Measurements from ENCODE around the gene UFC1. TPM values are rescaled to one million over a fixed set of nuclear protein-coding genes. Genes with fewer than 3 reads are reported as not detected.

The UFC1 gene
- total and polyA plus RNA-seq, 8 donors: 59.5 to 107 (median 76.0) TPM

DNA sequence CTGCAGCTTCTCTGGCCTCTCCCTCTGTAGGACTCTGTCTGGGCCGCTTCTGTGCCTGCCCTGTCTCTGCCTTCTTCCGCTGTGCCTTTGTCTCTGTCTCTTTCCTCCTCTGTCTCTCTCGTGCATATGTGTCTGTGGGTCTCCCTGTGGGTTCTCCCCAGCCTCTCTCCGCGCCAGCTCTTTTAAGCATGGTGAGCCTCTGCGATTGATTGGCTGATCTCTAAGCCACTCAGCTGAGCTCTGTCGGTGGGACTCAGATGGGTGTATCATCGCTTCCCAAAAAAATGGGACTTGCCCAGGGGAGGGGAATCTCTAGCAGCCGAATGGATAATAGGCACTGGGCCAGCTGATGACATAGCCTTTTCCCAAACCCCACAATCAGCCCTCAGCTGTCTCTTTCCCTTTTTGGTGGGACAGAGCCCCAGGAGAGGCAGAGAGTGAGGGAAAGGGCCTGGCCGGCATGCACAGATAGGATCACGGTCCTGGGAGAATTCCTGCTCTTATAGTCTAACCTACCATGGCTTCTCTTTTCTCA lies 45.2 kb downstream of the UFC1 start, which contains the start of gene ADAMTS4:
Gene ADAMTS4, minus strand, starts transcription at position 158 of the 535 bp plus-strand sequence. CDS start 427 bp downstream, outside the sequence.
- ATAC-seq (no peak), DNase-seq (peak in 1 of 6 donors; percentile 32), FAIRE-seq (no peak)
- WGBS, 2 donors: 73 to 76% methylated on average over 11 of the region's 11 CpGs
- Histone ChIP-seq H3K4me3 (peak within 1 kb of the TSS in 2 of 4 donors; percentile 9 to 32), H3K9me3 (no peaks in the 10 kb centered on the region), H3K27ac (peak within 1 kb of the TSS in 2 of 4 donors; percentile 36 to 41), H3K27me3 (no peaks in the 10 kb centered on the region), H3K4me1 (peaks cover 8 to 11% (median 9%) of the 10 kb centered on the region in 3 donors), H3K36me3 (no peaks in the 10 kb centered on the region)
- intact Hi-C loops (cut with DNase I): loop anchor here in 1 of 3 donors (10.0 kb wide), 1 partner anchor 176 kb away; no protein-coding TSS in a partner anchor
- TF ChIP-seq CTCF (IDR thresholded peaks at IDR 0.05): no peak

DNA sequence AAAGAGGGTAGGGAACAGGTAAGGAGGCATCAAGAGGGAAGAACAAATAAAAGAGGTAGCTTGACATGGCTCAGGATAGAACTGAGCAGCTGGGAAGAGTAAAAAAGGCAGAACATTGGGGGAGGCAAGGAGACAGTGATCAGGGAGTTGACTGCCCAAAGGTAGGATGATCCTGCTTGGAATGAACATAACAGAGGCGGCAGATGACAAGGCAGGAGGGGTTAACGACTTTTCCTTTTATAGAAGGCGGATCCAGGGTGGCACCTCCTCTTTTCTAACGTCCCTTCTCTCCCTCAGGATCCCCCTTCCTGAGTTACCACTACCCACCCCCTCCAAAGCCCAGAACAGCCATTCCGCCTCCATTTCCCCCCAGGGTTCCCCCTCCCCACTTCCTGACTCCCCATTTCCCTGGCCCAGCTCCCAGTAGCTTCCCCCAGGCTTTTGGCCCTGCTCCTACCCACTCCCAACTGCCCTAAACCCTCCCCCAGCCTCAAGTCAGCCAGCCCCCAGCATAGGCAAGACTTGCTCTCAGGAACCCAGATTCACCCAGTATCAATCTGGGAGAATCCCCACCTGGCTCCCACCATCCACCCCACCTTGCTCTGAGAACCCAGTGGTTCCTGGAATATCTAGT lies 45.8 kb downstream of the UFC1 start:
- no peaks in the 10 kb centered on the region for H3K36me3 ChIP-seq
- H3K9me3 ChIP-seq: no peaks in the 10 kb centered on the region
- intact Hi-C loops (cut with DNase I): loop anchor here in 1 of 3 donors (10.0 kb wide), 1 partner anchor 175 kb away; no protein-coding TSS in a partner anchor
- no peak for DNase-seq
- H3K4me3 ChIP-seq: no peak overlapping the region
- peak overlapping the region in 1 of 4 donors; percentile 41 for H3K27ac ChIP-seq
- WGBS, 2 donors: 58 to 80% methylated on average over 4 to 5 of the region's 5 CpGs
- no peaks in the 10 kb centered on the region for H3K27me3 ChIP-seq
- peaks cover 8 to 11% (median 9%) of the 10 kb centered on the region in 3 donors for H3K4me1 ChIP-seq
- TF ChIP-seq CTCF (IDR thresholded peaks at IDR 0.05): no peak
- no peak for ATAC-seq
- FAIRE-seq: no peak

DNA sequence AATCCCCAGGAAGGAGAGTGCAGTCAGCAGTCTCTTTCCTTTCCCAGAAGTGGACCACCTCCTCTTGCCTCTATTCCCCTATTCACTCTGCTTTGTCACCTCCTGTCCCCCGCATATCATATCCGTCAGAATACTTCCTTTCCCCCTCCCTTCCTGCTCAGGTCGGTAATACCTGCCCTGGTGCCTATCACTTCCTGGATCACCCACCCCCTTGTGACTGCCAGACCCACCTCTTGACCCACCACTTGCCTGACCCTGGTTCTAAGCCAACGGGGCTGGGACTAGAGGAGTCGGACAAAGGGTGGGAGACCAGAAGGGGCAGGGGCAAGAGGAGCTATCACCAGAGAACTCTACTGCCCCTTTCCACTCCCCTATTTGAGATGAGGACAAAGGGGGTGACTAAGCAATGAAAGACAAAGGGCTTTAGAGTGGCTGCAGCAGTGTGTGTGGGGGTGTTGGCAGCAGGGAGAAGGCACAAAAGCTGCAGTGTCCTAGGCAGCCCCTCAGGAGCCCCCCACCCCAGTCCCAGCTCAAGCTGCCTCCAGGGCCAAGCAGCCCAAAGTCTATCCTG lies 46.7 kb downstream of the UFC1 start:
- no peaks in the 10 kb centered on the region for H3K27me3 ChIP-seq
- ATAC-seq (no peak), DNase-seq (no peak), FAIRE-seq (no peak)
- H3K4me3 ChIP-seq: no peak overlapping the region
- no peak for TF ChIP-seq CTCF (IDR thresholded peaks at IDR 0.05)
- H3K36me3 ChIP-seq: no peaks in the 10 kb centered on the region
- H3K4me1 ChIP-seq: peaks cover 8 to 11% (median 9%) of the 10 kb centered on the region in 3 donors
- peak overlapping the region in 3 of 4 donors; percentile 25 to 96 (median 87) for H3K27ac ChIP-seq
- no peaks in the 10 kb centered on the region for H3K9me3 ChIP-seq
- 67 to 79% methylated on average over 5 of the region's 5 CpGs for WGBS, 2 donors
- intact Hi-C loops (cut with DNase I): no loop called here

DNA sequence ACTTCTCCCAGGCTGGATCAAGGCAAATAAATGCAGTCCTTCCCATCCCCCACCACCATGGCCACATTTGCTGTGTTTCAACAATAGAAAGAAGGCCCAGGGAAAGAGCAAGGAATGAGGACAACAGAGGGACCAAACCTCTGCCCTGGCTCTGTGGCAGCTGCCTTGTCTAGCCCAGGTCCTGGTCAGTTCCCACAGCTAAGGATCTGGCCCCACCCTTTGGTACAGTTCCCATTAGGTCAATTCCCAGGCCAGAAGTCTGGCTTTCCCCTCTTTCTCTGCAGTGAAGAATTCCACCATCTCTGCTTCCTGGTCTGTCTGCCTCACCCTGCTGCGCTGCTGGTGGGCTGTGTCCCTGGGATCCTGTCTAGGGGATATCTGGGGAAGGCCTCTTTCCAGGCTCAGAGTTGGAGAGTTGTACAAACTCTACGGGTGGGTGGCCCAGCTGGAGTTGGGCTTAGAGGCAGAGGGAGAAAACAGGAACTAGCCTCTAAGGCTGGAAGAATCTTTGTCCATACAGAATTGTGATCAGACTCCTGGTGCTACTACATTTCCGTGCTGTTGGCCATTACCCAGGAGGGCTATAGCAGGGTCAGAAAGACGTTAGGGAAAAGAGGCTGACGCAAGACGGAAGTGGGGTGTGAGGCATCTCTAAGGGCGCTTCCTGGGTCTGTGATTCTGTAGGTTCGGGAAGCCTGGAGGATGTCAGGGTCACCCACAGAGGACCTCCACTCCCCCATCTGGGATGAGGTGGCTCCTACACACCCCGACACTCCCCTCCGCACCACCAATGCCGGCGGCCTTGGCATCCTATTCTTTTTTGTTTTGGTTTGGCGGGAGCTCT lies 47.4 kb downstream of the UFC1 start:
- Histone ChIP-seq H3K4me1 (peaks cover 8 to 11% (median 9%) of the 10 kb centered on the region in 3 donors), H3K27me3 (no peaks in the 10 kb centered on the region), H3K4me3 (peak overlapping the region; percentile 21 to 69 (median 60)), H3K36me3 (no peaks in the 10 kb centered on the region), H3K27ac (peak overlapping the region; percentile 80 to 96 (median 88)), H3K9me3 (no peaks in the 10 kb centered on the region)
- intact Hi-C loops (cut with DNase I): no loop called here
- DNase-seq: peak in 1 of 6 donors; percentile 27
- peak; percentile 1 to 23 (median 6) for ATAC-seq
- no peak for TF ChIP-seq CTCF (IDR thresholded peaks at IDR 0.05)
- no peak for FAIRE-seq
- WGBS, 2 donors: 82 to 84% methylated on average over 13 of the region's 13 CpGs

Data from pancreas (tissue), 10 donors.